Fibroblast of upper back skin (primary cell): ENCODE data around the gene DOCK7.

Source experiments
- DNase-seq: peaks from one replicate; pipeline ENCODE4 v3.0.0-alpha.2; 2013

The DOCK7 gene

DNA sequence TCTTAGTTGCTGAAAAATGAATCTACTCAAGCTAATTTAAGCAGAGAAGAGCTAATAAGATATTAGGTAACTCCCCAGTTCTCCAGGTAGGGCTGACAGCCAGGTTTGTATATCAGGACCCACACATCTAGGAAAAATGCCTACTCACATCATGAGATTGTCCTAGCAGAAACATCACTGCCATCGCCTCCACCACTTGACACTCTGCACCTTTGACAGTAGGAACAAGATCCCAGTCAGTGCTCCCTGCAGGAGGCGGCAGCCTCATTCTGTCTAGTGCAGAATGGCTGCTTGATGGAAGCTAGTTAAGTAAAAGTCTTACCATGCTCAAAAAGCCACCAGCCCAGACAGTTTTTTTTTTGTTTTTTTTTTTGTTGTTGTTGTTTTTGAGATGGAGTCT, 282.9 kb downstream of the DOCK7 start:
- DNase-seq: no peak
